Fibroblast of gingiva (primary cell): ENCODE data around the gene BMPR1B.

Experiments used
- DNase-seq: peaks from one replicate; pipeline ENCODE4 v3.0.0-alpha.2; 2011; ENCODE audit warnings: low read depth

BMPR1B gene

DNA sequence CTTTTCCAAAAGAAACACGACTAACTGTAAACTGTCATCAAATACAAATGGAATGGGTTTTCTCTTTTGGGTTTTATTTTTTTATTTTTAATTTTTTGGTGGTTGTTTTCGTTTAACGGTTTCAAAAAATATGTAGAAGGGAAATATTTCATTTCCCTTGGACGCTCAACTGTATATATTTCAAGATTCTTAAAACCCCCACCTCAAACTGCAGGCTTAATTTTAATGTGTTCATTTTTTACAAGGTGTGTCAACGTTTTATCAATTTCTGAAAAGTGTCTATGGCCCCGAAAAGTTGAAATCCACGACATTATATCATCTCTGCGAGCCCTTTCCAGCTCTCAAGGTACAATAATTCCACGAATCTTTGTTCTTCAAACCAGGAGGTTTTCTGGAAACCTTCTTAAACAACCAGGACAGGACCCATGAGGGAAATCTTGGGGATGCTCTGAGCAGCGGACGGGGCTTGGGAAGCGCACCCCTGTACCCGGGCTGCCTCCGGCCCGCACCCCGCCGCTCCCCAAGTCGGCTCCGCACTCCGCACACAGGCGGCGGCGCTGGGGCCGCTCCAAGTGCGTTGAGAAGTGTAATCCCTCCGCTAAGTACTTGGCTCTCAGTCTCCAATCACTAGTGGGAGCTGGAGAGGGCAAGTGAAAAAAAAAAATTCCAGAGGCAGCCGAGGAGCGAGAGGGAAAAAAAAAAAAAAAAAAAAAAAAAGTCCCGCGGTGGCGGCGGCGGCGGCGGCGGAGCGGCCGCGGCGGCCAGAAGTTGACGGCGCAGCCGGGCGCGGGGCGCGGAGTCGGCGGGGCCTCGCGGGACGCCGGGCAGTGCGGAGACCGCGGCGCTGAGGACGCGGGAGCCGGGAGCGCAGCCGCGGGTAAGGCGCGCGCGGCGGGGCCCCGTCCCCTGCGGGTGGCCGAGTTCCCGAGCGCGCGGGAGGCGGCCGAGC is at the start of gene BMPR1B:
Gene BMPR1B, plus strand, starts transcription at position 764 of the 949 bp plus-strand sequence. CDS start 346,470 bp downstream, outside the sequence.
- peak; percentile 26 for DNase-seq

GRCh38 chr4:94711635-94712034 is 46.1 kb upstream of the BMPR1B start:
- no peak for DNase-seq

DNA sequence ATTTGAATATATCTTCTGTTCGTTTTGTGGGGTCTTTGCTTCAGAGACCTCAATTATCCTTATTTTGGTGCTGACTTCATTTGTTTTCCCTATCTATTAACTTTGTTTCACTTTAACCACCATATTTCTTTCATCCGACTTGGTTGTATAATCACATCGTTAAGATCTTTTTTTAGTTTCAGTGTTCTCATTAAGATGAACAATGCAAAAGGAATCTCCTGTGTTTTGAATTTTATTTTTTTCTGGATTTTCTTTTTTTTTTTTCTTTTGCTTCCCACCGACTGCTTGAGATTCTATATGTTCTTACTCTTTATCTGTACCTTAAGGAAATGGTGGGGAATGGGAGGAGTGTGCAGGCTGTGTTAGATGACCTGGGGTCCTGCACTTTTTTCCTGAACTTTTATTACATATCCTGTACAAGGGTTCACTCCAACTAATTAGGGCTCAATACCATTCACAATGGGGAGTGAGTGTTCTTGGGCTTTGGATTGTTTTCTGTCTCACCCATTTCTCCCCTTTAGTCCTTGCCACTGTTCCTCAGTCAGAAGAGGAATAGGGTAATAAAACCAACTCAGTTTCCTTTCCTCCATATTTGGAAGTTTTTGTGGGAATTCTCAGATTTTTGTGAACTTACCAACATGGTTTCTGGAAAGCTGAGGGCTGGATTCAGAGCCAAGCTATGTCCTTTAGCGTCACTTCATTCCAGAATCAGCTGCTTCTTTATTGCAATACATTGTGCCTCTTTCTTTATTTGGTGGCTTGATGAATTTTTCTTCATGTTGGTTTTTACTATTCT is 43.2 kb upstream of the BMPR1B start:
- DNase-seq: peak; percentile 71

DNA sequence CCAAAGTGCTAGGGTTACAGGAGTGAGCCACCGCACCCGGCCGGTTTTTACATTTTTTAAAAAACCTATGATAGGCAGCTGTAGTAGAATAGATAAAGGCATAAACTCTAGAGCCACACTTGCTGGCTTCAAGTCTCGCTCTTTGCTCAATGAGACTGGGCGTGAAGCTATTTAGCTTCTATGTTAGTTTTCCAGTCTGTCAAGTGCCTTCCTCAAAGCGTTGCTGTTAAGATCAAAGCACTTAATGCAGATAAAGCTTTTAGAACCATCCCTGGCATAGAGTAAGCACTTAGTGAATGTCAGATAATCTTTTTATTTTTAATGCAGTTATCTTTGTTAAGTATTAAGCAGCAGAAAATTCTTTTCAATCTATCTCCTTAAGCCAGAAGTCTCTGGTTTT is 42.0 kb upstream of the BMPR1B start:
- no peak for DNase-seq

GRCh38 chr4:94721310-94721709 is 36.4 kb upstream of the BMPR1B start:
- no peak for DNase-seq

DNA sequence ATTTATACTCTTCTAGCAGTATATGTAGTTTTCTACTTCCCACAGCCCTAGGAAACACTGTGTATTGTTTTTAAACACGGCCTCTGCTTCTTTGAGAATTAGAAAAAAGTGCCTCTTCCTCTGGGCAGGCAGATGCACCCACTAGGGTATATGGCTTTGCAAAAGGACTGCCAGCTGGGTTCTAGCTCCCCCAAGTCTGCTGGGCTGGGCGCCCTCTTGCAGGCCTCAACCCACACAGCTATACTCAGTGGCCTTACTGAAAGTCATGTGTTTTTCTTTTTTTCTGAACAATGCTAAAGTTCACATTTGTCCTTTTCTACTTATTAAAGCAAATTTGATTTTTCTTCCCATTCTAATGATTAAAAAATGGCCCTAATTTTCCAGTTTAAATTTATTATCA is 35.5 kb upstream of the BMPR1B start:
- no peak for DNase-seq

DNA sequence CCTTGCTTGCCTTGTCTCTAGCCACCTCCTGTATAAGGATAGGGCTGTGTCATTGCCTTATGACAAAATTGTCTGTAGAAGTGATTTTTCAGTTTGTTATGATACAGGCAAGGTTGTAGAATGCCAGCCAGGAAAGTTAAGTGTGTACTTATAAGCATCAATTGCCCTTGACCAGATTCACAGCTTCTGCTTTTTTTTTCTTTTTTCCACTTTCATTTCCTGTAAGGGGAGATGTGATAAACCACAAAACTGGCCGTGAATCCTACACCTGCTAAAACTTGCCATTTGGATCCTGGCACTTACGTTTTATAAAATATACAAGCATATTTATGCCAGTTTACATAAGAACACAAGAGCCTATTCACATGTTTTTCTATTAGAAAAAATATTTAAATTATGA is 35.0 kb upstream of the BMPR1B start:
- DNase-seq: no peak

DNA sequence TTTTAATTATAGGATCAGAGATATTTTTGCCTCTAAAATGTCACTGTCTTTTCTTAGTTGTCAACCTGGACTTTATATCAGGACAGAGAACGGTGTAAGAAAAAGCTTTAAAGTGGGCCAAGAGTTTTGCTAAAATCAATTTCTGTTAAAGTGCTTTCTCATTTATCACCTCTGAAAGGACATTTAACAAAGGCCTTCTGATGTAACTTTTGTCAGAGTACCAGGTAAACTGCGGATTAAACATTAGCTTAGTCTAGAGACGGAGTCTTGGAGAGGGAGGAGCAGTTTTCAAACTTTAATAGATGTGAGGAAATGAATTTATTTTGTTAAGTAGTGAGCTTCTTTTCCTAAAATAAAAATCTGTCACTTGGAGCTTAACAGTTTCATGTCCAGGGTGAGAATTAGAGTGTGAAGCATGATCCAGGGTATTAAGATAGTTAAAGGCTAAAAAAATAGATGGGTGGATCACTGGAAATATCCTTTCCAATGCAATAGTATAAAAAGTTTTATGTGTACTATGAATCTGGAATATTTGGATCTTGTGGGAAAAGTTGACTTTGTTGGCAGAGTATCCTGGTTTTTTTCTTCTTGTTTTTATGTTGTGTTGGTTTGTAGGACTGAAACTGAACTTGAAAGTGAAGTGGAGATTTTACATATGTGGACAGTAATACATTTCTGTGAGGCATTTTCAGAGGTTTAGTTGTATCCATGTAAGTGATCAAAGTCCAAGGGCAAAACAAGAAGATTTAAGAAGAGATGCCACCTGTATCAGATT is 33.6 kb upstream of the BMPR1B start:
- DNase-seq: no peak

GRCh38 chr4:94726524-94727123 is 31.1 kb upstream of the BMPR1B start:
- DNase-seq: no peak

- peak; percentile 1 for DNase-seq
Observed at GRCh38 chr4:94728056-94728766, 29.5 kb upstream of the BMPR1B start.

GRCh38 chr4:94732358-94732698 is 25.4 kb upstream of the BMPR1B start:
- no peak for DNase-seq

- no peak for DNase-seq
Observed at GRCh38 chr4:94739741-94740140, 18.0 kb upstream of the BMPR1B start.

DNA sequence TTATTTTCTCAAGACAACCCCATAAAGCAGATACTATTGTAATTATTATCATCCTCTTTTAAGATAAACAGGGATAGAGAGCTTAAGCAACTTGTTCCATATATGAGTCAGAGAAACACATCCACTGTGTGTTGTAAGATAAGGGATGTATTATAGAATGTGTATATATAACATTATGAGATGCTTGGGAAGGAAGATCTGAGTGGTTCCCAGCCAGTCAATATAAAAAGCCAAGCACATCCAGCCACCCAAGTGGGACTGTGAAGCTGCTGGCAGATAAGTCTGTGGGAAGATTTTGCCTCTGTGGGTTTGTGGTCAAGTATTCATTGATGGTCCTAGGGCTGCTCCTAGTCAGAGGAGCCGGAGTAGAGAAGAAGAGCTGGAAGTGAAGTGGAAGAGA is 16.5 kb upstream of the BMPR1B start:
- no peak for DNase-seq

GRCh38 chr4:94743838-94744237 is 13.9 kb upstream of the BMPR1B start:
- peak; percentile 14 for DNase-seq

GRCh38 chr4:94744850-94745249 is 12.9 kb upstream of the BMPR1B start:
- no peak for DNase-seq

- no peak for DNase-seq
Observed at GRCh38 chr4:94746746-94747145, 11.0 kb upstream of the BMPR1B start.

GRCh38 chr4:94758141-94758699 is 465 bp downstream of the BMPR1B start:
- DNase-seq: no peak

- DNase-seq: no peak
Observed at GRCh38 chr4:94758700-94759399, 1.1 kb downstream of the BMPR1B start.

DNA sequence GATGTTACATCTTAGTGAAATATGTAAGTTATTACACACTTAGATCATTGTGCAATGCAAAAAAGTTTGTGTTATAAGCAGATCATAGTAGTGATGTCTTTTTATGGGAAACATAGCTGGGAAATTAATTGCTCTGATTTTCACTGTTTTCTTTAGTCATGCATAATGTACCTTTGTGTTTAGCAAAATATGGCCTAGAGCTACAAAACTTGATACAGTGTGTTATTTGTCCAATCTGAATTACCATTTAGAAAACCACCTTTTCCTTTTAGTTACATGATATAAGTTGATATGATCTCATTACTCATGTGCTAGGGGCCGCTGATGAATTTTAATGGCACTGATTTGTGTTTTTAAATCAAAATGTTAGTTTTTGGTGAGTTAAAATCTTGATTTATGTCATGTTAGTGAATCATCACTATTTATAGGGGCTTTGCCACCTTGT is 2.0 kb downstream of the BMPR1B start:
- no peak for DNase-seq

- no peak for DNase-seq
Observed at GRCh38 chr4:94762326-94762725, 4.6 kb downstream of the BMPR1B start.
